ENCODE results near the gene PHF21A. TPM values are rescaled to one million over a fixed set of nuclear protein-coding genes. Genes with fewer than 3 reads are reported as not detected.

PHF21A gene
- total RNA-seq, 1 experiment from 2014 or later, result 29.4 TPM

DNA sequence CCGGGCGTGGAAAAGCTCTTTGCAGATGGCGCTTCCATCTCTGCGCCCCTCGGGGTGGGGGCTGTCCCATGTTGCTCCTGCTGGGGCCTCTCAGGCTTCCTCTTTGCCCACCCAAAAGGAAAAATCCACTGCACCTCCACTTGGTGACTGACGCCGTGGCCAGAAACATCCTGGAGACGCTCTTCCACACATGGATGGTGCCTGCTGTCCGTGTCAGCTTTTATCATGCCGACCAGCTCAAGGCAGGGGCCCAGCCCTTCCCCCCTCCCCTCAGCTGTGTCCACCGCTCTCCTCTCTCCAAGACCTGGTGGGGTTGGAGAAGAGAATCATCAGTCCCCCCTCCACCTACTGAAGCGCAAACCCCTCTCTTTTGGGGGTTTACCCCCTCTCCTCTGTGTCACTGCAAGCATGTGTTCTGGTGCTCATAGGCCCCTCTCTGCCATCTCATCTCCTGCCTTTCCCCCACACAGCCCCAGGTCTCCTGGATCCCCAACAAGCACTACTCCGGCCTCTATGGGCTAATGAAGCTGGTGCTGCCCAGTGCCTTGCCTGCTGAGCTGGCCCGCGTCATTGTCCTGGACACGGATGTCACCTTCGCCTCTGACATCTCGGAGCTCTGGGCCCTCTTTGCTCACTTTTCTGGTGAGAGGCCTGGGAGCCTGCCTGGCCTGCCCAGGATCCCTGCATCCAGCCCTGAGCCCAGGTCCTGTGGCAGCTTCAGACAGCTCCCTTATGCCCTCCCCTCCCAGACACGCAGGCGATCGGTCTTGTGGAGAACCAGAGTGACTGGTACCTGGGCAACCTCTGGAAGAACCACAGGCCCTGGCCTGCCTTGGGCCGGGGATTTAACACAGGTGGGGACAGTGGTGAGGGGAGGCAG, 197.0 kb downstream of the PHF21A start (continued):
- TF ChIP-seq, protein P1, sequence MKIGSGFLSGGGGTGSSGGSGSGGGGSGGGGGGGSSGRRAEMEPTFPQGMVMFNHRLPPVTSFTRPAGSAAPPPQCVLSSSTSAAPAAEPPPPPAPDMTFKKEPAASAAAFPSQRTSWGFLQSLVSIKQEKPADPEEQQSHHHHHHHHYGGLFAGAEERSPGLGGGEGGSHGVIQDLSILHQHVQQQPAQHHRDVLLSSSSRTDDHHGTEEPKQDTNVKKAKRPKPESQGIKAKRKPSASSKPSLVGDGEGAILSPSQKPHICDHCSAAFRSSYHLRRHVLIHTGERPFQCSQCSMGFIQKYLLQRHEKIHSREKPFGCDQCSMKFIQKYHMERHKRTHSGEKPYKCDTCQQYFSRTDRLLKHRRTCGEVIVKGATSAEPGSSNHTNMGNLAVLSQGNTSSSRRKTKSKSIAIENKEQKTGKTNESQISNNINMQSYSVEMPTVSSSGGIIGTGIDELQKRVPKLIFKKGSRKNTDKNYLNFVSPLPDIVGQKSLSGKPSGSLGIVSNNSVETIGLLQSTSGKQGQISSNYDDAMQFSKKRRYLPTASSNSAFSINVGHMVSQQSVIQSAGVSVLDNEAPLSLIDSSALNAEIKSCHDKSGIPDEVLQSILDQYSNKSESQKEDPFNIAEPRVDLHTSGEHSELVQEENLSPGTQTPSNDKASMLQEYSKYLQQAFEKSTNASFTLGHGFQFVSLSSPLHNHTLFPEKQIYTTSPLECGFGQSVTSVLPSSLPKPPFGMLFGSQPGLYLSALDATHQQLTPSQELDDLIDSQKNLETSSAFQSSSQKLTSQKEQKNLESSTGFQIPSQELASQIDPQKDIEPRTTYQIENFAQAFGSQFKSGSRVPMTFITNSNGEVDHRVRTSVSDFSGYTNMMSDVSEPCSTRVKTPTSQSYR (CRISPR knock-in tag; IDR thresholded peaks at IDR 0.05), result no peak
- TF ChIP-seq, protein P2, sequence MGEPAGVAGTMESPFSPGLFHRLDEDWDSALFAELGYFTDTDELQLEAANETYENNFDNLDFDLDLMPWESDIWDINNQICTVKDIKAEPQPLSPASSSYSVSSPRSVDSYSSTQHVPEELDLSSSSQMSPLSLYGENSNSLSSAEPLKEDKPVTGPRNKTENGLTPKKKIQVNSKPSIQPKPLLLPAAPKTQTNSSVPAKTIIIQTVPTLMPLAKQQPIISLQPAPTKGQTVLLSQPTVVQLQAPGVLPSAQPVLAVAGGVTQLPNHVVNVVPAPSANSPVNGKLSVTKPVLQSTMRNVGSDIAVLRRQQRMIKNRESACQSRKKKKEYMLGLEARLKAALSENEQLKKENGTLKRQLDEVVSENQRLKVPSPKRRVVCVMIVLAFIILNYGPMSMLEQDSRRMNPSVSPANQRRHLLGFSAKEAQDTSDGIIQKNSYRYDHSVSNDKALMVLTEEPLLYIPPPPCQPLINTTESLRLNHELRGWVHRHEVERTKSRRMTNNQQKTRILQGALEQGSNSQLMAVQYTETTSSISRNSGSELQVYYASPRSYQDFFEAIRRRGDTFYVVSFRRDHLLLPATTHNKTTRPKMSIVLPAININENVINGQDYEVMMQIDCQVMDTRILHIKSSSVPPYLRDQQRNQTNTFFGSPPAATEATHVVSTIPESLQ (CRISPR knock-in tag; IDR thresholded peaks at IDR 0.05), result no peak
- TF ChIP-seq SMAD4 (CRISPR knock-in tag; IDR thresholded peaks at IDR 0.05) (no peak), ZNF317 (CRISPR knock-in tag; IDR thresholded peaks at IDR 0.05; ENCODE audit: borderline replicate concordance, low read depth) (no peak)

DNA sequence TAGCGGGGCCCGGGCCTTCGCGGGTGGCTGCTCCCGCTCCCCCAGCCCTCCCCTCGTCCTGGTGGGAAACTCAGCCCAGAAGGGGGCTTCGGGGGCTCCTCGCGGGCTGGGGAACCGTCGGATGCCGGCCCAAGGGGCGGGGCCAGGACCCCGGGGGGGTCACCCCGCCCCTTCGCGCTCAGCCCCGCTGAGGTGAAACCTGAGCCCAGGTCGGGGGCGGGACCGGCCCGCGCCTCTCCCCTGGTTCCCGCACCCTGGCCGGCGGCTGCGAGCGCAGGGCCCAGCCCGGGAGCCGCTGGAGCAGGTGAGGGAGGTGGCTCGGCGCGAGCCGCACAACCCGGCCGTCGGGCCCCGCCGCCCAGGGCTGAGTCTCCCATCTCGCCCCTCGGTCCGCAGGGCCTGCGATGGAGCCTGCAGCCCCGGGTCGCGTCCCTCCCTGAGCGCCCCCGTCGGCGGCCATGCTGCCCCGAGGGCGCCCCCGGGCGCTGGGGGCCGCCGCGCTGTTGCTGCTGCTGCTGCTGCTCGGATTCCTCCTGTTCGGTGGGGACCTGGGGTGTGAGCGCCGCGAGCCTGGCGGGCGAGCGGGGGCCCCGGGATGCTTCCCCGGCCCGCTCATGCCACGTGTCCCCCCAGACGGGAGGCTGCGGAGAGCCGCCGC, 198.7 kb downstream of the PHF21A start, which contains the start of gene LARGE2:
LARGE2 (plus strand) TSS at position 232 of the 658 bp plus-strand sequence; CDS start at position 459, 227 bp downstream.
- CTCF ChIA-PET, result interaction anchor here (0.8 to 4.0 kb wide), 15 partner anchors 25 to 470 kb away, joined by 3 to 33 read pairs (median 4); no protein-coding TSS in a partner anchor
- H3K36me3 Mint-ChIP-seq, result peaks cover 17% of the 10 kb centered on the region
- POLR2A ChIA-PET, result interaction anchor here (0.5 to 1.8 kb wide), 21 partner anchors 8 to 373 kb away, joined by 3 to 12 read pairs (median 4); partner anchors contain the start of gene CRY2
- DNase-seq (ENCODE audit: low spot score) (no peak), ATAC-seq (peak; percentile 36)
- peak within 1 kb of the TSS; percentile 92 for H3K4me3 Mint-ChIP-seq
- H3K9me3 Mint-ChIP-seq, result no peaks in the 10 kb centered on the region
- H3K4me1 Mint-ChIP-seq, result peaks cover 36% of the 10 kb centered on the region
- peak within 1 kb of the TSS; percentile 99 for H3K27ac Mint-ChIP-seq
- H3K27me3 Mint-ChIP-seq (ENCODE audit: low read depth), result peaks cover 2% of the 10 kb centered on the region; the same call in 1 of the 2 replicates
- TF ChIP-seq, protein P3, sequence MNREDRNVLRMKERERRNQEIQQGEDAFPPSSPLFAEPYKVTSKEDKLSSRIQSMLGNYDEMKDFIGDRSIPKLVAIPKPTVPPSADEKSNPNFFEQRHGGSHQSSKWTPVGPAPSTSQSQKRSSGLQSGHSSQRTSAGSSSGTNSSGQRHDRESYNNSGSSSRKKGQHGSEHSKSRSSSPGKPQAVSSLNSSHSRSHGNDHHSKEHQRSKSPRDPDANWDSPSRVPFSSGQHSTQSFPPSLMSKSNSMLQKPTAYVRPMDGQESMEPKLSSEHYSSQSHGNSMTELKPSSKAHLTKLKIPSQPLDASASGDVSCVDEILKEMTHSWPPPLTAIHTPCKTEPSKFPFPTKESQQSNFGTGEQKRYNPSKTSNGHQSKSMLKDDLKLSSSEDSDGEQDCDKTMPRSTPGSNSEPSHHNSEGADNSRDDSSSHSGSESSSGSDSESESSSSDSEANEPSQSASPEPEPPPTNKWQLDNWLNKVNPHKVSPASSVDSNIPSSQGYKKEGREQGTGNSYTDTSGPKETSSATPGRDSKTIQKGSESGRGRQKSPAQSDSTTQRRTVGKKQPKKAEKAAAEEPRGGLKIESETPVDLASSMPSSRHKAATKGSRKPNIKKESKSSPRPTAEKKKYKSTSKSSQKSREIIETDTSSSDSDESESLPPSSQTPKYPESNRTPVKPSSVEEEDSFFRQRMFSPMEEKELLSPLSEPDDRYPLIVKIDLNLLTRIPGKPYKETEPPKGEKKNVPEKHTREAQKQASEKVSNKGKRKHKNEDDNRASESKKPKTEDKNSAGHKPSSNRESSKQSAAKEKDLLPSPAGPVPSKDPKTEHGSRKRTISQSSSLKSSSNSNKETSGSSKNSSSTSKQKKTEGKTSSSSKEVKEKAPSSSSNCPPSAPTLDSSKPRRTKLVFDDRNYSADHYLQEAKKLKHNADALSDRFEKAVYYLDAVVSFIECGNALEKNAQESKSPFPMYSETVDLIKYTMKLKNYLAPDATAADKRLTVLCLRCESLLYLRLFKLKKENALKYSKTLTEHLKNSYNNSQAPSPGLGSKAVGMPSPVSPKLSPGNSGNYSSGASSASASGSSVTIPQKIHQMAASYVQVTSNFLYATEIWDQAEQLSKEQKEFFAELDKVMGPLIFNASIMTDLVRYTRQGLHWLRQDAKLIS (CRISPR knock-in tag; IDR thresholded peaks at IDR 0.05; ENCODE audit: borderline replicate concordance), result 0 out of 2 replicates have a peak, but pooled peaks have one; percentile 13
- TF ChIP-seq NR1H2 (CRISPR knock-in tag; IDR thresholded peaks at IDR 0.05) (no peak), ZBTB21 (CRISPR knock-in tag; IDR thresholded peaks at IDR 0.05; ENCODE audit: borderline replicate concordance) (no peak), MYBL2 (CRISPR knock-in tag; IDR thresholded peaks at IDR 0.05) (0 out of 2 replicates have a peak, but pooled peaks have one; percentile 15), SP1 (CRISPR knock-in tag; conservative IDR thresholded peaks at IDR 0.05) (peak; percentile 78), SMAD4 (CRISPR knock-in tag; IDR thresholded peaks at IDR 0.05) (no peak), NFYB (CRISPR knock-in tag; conservative IDR thresholded peaks at IDR 0.05; ENCODE audit: low read depth) (no peak), GABPB1 (CRISPR knock-in tag; IDR thresholded peaks at IDR 0.05) (no peak), JUN (CRISPR knock-in tag; IDR thresholded peaks at IDR 0.05) (no peak), ZNF416 (CRISPR knock-in tag; IDR thresholded peaks at IDR 0.05) (no peak), TEAD4 (CRISPR knock-in tag; IDR thresholded peaks at IDR 0.05) (no peak)
- TF ChIP-seq, protein P4, sequence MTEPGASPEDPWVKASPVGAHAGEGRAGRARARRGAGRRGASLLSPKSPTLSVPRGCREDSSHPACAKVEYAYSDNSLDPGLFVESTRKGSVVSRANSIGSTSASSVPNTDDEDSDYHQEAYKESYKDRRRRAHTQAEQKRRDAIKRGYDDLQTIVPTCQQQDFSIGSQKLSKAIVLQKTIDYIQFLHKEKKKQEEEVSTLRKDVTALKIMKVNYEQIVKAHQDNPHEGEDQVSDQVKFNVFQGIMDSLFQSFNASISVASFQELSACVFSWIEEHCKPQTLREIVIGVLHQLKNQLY (CRISPR knock-in tag; IDR thresholded peaks at IDR 0.05), result no peak
- TF ChIP-seq, protein P5, sequence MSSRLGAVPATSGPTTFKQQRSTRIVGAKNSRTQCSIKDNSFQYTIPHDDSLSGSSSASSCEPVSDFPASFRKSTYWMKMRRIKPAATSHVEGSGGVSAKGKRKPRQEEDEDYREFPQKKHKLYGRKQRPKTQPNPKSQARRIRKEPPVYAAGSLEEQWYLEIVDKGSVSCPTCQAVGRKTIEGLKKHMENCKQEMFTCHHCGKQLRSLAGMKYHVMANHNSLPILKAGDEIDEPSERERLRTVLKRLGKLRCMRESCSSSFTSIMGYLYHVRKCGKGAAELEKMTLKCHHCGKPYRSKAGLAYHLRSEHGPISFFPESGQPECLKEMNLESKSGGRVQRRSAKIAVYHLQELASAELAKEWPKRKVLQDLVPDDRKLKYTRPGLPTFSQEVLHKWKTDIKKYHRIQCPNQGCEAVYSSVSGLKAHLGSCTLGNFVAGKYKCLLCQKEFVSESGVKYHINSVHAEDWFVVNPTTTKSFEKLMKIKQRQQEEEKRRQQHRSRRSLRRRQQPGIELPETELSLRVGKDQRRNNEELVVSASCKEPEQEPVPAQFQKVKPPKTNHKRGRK (CRISPR knock-in tag; IDR thresholded peaks at IDR 0.05; ENCODE audit: borderline replicate concordance), result no peak
- TF ChIP-seq, protein P6, sequence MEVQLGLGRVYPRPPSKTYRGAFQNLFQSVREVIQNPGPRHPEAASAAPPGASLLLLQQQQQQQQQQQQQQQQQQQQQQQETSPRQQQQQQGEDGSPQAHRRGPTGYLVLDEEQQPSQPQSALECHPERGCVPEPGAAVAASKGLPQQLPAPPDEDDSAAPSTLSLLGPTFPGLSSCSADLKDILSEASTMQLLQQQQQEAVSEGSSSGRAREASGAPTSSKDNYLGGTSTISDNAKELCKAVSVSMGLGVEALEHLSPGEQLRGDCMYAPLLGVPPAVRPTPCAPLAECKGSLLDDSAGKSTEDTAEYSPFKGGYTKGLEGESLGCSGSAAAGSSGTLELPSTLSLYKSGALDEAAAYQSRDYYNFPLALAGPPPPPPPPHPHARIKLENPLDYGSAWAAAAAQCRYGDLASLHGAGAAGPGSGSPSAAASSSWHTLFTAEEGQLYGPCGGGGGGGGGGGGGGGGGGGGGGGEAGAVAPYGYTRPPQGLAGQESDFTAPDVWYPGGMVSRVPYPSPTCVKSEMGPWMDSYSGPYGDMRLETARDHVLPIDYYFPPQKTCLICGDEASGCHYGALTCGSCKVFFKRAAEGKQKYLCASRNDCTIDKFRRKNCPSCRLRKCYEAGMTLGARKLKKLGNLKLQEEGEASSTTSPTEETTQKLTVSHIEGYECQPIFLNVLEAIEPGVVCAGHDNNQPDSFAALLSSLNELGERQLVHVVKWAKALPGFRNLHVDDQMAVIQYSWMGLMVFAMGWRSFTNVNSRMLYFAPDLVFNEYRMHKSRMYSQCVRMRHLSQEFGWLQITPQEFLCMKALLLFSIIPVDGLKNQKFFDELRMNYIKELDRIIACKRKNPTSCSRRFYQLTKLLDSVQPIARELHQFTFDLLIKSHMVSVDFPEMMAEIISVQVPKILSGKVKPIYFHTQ (CRISPR knock-in tag; IDR thresholded peaks at IDR 0.05), result no peak
- TF ChIP-seq, protein P7, sequence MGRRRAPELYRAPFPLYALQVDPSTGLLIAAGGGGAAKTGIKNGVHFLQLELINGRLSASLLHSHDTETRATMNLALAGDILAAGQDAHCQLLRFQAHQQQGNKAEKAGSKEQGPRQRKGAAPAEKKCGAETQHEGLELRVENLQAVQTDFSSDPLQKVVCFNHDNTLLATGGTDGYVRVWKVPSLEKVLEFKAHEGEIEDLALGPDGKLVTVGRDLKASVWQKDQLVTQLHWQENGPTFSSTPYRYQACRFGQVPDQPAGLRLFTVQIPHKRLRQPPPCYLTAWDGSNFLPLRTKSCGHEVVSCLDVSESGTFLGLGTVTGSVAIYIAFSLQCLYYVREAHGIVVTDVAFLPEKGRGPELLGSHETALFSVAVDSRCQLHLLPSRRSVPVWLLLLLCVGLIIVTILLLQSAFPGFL (CRISPR knock-in tag; IDR thresholded peaks at IDR 0.05; ENCODE audit: borderline replicate concordance), result no peak

Measured in WTC11 (cell line).